Measurements from ENCODE around the gene COL4A5. TPM values are rescaled to one million over a fixed set of nuclear protein-coding genes. Genes with fewer than 3 reads are reported as not detected.

Gene COL4A5
- total RNA-seq, 1 donor from 2014 or later: 6.1 TPM

GRCh38 chrX:108584617-108585211 lies 145.1 kb downstream of the COL4A5 start:
- DNase-seq (ENCODE audit: missing footprints) (no peak), ATAC-seq (no peak)
- intact Hi-C loops (cut with DNase I): no loop called here

- intact Hi-C loops (cut with DNase I): no loop called here
Measured at GRCh38 chrX:108590496-108590895, 150.9 kb downstream of the COL4A5 start.

GRCh38 chrX:108601276-108601675 lies 161.6 kb downstream of the COL4A5 start:
- intact Hi-C loops (cut with DNase I): no loop called here
- DNase-seq (ENCODE audit: missing footprints): no peak
- ATAC-seq: no peak

More at GRCh38 chrX:108590496-108590895, 150.9 kb downstream of the COL4A5 start:
- DNase-seq (ENCODE audit: missing footprints) (no peak), ATAC-seq (no peak)

GRCh38 chrX:108610141-108610540 lies 170.5 kb downstream of the COL4A5 start:
- intact Hi-C loops (cut with DNase I): no loop called here
- no peak for DNase-seq (ENCODE audit: missing footprints)

GRCh38 chrX:108614616-108615015 lies 175.0 kb downstream of the COL4A5 start:
- intact Hi-C loops (cut with DNase I): no loop called here
- ATAC-seq: no peak
- no peak for DNase-seq (ENCODE audit: missing footprints)

More at GRCh38 chrX:108610141-108610540, 170.5 kb downstream of the COL4A5 start:
- no peak for ATAC-seq

GRCh38 chrX:108640817-108641216 lies 201.2 kb downstream of the COL4A5 start:
- ATAC-seq: no peak
- intact Hi-C loops (cut with DNase I): no loop called here

GRCh38 chrX:108641589-108642272 lies 202.1 kb downstream of the COL4A5 start:
- intact Hi-C loops (cut with DNase I): no loop called here
- DNase-seq (ENCODE audit: missing footprints) (no peak), ATAC-seq (no peak)

More at GRCh38 chrX:108640817-108641216, 201.2 kb downstream of the COL4A5 start:
- no peak for DNase-seq (ENCODE audit: missing footprints)

- intact Hi-C loops (cut with DNase I): no loop called here
- DNase-seq (ENCODE audit: missing footprints) (no peak), ATAC-seq (no peak)
Measured at GRCh38 chrX:108642273-108642628, 202.6 kb downstream of the COL4A5 start.

GRCh38 chrX:108664701-108665100 lies 225.1 kb downstream of the COL4A5 start:
- intact Hi-C loops (cut with DNase I): no loop called here
- no peak for ATAC-seq
- DNase-seq (ENCODE audit: missing footprints): no peak

- no peak for ATAC-seq
- intact Hi-C loops (cut with DNase I): no loop called here
- no peak for DNase-seq (ENCODE audit: missing footprints)
Measured at GRCh38 chrX:108666101-108666500, 226.5 kb downstream of the COL4A5 start.

GRCh38 chrX:108671526-108671925 lies 231.9 kb downstream of the COL4A5 start:
- DNase-seq (ENCODE audit: missing footprints) (no peak), ATAC-seq (no peak)
- intact Hi-C loops (cut with DNase I): no loop called here

GRCh38 chrX:108696690-108697089 lies 257.1 kb downstream of the COL4A5 start:
- intact Hi-C loops (cut with DNase I): no loop called here
- ATAC-seq (no peak), DNase-seq (ENCODE audit: missing footprints) (no peak)

GRCh38 chrX:108699368-108699767 lies 259.7 kb downstream of the COL4A5 start:
- ATAC-seq (no peak), DNase-seq (ENCODE audit: missing footprints) (no peak)

GRCh38 chrX:108701633-108702032 lies 262.0 kb downstream of the COL4A5 start:
- no peak for DNase-seq (ENCODE audit: missing footprints)
- no peak for ATAC-seq
- intact Hi-C loops (cut with DNase I): loop anchor here (10.0 kb wide), 1 partner anchor 773 kb away; no protein-coding TSS in a partner anchor

More at GRCh38 chrX:108699368-108699767, 259.7 kb downstream of the COL4A5 start:
- intact Hi-C loops (cut with DNase I): no loop called here

GRCh38 chrX:108702530-108702929 lies 262.9 kb downstream of the COL4A5 start:
- intact Hi-C loops (cut with DNase I): loop anchor here (10.0 kb wide), 1 partner anchor 772 kb away; no protein-coding TSS in a partner anchor
- ATAC-seq (no peak), DNase-seq (ENCODE audit: missing footprints) (no peak)

GRCh38 chrX:108704839-108705238 lies 265.2 kb downstream of the COL4A5 start:
- intact Hi-C loops (cut with DNase I): loop anchor here (10.0 kb wide), 1 partner anchor 770 kb away; no protein-coding TSS in a partner anchor
- DNase-seq (ENCODE audit: missing footprints) (no peak), ATAC-seq (no peak)

- no peak for ATAC-seq
- intact Hi-C loops (cut with DNase I): no loop called here
- no peak for DNase-seq (ENCODE audit: missing footprints)
Measured at GRCh38 chrX:108712886-108713285, 273.2 kb downstream of the COL4A5 start.

- intact Hi-C loops (cut with DNase I): no loop called here
- no peak for ATAC-seq
Measured at GRCh38 chrX:108722561-108722960, 282.9 kb downstream of the COL4A5 start.

GRCh38 chrX:108726748-108727147 lies 287.1 kb downstream of the COL4A5 start:
- ATAC-seq (no peak), DNase-seq (ENCODE audit: missing footprints) (no peak)
- intact Hi-C loops (cut with DNase I): no loop called here

More at GRCh38 chrX:108722561-108722960, 282.9 kb downstream of the COL4A5 start:
- DNase-seq (ENCODE audit: missing footprints): no peak

- intact Hi-C loops (cut with DNase I): no loop called here
Measured at GRCh38 chrX:108731153-108731552, 291.5 kb downstream of the COL4A5 start.

More at GRCh38 chrX:108731153-108731552, 291.5 kb downstream of the COL4A5 start:
- DNase-seq (ENCODE audit: missing footprints): no peak
- no peak for ATAC-seq

Data from Right ventricle myocardium inferior (tissue), 1 donor.